GM18907 (cell line): Measurements from ENCODE around the gene SRL.
"Not testable (repeated sequence)": the region's sequence is repeated elsewhere in the genome, so short reads cannot be mapped to it uniquely, and the experiment has no call there.

Experiments
- ATAC-seq: cut with Tn5 transposase; IDR thresholded peaks from one replicate; pipeline ENCODE4 v1.9.1; 2021; ENCODE audit warnings: mild to moderate bottlenecking, moderate library complexity; ENCODE audit not compliant: unreplicated experiment

SRL gene

GRCh38 chr16:4166821-4167220 is 75.1 kb downstream of the SRL start:
- ATAC-seq: no peak

GRCh38 chr16:4160658-4161430 is 81.0 kb downstream of the SRL start:
- ATAC-seq: peak; percentile 52

GRCh38 chr16:4159726-4160125 is 82.2 kb downstream of the SRL start:
- ATAC-seq: no peak

GRCh38 chr16:4158143-4159093 is 83.5 kb downstream of the SRL start:
- no peak for ATAC-seq

GRCh38 chr16:4157376-4157825 is 84.5 kb downstream of the SRL start:
- ATAC-seq: no peak

GRCh38 chr16:4156503-4156902 is 85.4 kb downstream of the SRL start:
- ATAC-seq: not testable (repeated sequence)

- ATAC-seq: not testable (repeated sequence)
Measured at GRCh38 chr16:4153364-4153763, 88.5 kb downstream of the SRL start.

- no peak for ATAC-seq
Measured at GRCh38 chr16:4152267-4152666, 89.6 kb downstream of the SRL start.

- ATAC-seq: no peak
Measured at GRCh38 chr16:4147236-4147635, 94.6 kb downstream of the SRL start.

GRCh38 chr16:4142268-4142667 is 99.6 kb downstream of the SRL start:
- no peak for ATAC-seq

- no peak for ATAC-seq
Measured at GRCh38 chr16:4141604-4142003, 100.3 kb downstream of the SRL start.

- ATAC-seq: no peak
Measured at GRCh38 chr16:4140652-4141051, 101.2 kb downstream of the SRL start.

GRCh38 chr16:4139968-4140367 is 101.9 kb downstream of the SRL start:
- no peak for ATAC-seq
